NCI-H774 (cell line): ENCODE measurements around the gene STAT3.
"Not testable (repeated sequence)": the region's sequence is repeated elsewhere in the genome, so short reads cannot be mapped to it uniquely, and the experiment has no call there.

Experiments
- DNase-seq: peaks from one replicate; lab custom pipeline; 2025; lab: John Stamatoyannopoulos, UW

STAT3 gene

DNA sequence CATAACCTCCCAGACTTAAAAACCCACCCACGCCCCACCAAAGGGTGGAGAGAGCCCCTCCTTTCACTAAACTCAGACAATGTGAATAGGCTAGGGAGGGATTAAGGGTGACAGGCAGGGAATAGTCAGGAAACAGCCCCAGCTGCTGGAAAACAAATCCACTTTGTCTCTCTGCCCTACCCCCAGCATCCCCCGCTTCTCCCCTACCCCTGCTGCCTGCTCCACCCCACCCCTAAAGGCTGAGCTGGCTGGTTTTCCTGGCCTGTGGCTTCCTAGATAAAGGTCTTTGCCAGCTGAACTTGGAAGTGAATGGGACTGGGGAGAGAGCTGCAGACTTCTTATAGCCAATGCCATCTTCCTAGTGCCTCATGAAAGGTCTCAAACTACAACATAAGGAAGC is 19.8 kb upstream of the STAT3 start:
- DNase-seq = no peak

DNA sequence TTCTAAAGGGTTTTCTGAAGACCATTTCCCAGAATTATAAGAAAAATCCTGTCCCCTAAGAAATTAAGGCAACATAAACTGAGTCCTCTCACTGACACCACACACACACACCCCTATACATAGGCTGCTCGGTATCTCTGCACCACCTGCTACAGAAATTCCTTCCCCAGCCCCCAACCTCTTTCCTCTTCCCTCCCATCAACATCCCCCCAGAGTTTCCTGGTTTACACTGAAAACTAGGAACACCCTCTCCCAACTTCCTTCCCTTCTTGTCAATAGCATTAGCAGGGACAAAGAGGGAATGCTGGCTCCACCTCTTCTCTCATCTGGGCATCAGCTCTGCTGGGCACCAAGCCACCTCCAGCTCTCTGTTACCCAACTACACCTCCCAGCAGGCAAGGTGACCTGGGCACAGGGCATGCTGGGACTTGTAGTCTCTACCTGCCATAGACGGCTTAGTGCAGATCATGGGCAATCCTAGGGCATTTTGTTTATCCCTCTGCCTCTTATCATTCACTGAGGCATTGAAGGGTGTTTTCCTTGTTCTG is 19.1 kb upstream of the STAT3 start:
- DNase-seq = peak; percentile 94

DNA sequence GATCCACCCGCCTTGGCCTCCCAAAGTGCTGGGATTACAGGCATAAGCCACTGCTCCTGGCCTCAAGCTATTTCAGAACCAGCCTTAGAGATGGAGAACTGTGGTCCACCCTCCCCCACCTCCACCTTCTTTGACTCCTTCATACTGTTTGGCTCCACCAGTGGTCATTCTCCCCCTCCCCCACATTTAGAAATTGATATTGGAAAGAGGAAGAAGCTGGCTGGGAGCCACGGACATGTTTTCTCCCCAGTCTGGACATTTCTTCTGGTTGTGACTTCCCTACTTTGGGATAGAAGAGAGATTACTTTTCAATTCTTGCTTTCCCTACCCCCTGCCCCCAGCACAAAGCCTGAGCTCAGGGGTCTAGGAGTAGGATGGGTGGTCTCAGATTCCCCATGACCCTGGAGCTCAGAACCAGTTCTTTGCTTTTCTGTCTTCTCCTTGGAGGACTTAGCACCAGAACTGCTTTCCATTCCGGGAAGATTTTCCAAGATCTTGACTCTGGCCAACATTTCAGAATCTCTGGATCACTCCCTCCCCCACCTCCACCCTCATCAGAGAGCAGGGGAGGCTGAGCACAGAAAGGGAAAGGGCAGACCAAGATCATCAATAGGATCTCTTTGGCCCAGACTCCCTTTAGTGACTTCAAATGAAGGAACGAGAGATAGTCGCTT is 18.5 kb upstream of the STAT3 start:
- DNase-seq = no peak

DNA sequence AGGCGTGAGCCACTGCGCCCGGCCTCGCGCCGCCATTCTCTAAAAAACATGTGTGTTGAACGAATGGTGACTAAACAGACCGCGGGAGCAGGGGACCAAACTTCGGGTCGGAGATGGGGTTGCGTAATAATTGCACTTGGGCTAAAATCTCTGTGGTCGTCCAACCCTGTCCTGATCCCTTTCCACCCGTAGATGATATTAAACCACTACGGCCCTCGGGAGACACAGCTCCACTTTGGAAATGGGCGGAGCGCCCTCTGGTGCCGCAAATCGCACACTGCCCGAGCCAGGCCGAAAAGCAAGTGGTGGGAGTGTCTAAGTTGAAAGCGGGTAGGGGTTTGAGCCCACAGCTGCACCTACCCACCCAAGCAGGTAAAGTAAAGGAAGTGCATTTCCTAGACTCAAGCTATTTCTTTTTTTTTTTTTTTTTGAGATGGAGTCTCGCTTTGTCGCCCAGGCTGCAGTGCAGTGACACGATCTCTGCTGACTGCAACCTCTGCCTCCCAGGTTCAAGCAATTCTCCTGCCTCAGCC is 17.8 kb upstream of the STAT3 start:
- DNase-seq = peak; percentile 83

DNA sequence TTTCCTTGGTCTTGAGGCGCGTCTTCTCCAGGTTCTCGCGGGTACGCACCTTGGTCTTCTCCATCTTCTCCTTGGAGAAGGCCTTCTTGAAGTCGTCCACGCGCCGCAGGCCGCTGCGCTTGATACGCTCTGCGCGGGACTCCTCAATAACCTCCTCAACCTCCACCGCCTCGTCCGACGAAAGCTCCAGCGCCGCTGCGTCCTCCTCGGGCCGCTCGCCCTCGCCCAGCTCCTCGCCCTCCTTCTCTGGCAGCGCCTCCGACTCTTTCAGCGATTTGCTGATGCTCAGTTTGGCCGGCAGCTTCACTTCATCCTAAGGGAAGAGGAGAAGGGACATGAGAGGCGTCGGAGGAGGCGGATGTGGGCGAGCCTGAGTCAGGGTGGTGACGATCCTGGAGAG is 16.8 kb upstream of the STAT3 start:
- no peak for DNase-seq

DNA sequence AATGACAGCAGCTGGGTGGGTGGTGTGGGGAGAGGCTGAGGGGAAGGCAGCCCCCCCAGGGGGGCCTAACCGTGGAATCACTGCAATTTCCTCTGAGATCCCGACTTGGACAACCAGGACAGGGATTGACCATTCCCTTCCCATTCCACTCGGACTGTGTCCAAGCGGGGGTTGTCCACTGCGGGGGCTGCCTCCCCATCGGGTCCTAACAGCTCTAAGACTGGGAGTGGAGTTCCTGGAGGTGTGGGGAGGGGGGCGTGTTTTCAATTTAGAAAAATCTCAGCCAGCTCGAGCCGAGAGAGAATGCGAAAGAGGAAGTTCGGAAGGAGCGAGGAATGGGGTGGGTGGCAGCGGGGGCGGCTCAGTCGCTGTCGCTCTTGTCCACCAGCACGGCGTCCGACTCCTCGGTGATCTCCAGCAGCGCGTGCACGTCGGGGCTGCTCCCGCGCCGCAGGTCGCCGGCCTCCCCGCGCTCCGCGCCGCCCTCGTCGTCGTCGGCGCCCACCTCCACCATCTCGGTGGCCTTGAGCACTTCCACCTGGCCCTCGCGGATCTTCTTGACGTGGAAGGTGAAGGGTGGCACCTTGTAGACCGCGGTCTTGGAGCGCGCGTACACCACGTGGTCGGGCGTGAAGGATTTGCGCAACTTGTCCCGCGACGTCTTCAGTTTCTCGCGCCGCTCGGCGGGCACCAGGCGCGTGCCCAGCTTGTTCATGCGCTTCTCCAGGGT is 16.2 kb upstream of the STAT3 start:
- DNase-seq = no peak

DNA sequence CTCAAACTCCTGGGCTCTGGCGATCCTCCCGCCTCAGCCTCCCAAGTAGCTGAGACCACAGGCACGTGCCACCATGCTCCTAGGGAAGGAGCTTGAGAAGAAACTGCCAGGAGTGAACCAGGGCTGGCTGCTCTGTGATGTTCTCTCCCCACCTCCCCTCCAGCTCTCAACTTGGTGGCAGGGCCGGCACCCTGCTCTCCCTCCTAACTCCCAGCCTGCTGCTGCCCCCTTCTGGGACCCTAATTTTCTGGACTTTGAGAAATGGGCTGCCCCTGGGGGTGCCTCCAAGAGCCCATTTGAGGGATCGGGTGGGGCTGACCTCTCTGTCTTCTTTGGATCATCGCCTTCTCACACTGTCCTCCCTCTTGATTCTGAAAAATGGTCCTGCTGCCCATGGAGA is 14.9 kb upstream of the STAT3 start:
- no peak for DNase-seq

DNA sequence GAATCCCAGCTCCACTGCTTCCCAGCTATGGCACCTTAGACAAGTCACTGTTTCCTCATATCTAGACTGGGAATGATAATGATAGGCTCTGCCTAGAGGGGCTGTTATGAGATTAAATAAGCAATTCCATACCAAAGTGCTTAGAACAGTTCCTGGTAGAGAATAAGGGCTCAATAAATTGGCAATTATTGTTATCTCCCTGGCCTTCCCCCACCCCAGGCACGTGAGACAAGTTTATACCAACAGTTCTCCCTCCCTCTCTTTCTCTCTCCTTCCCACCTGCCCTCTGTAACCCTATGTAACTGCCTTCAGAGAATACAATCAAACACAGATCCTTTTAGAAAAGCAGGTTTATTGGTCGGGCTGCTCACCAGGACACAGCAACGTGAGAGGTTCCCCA is 13.9 kb upstream of the STAT3 start:
- DNase-seq = no peak

DNA sequence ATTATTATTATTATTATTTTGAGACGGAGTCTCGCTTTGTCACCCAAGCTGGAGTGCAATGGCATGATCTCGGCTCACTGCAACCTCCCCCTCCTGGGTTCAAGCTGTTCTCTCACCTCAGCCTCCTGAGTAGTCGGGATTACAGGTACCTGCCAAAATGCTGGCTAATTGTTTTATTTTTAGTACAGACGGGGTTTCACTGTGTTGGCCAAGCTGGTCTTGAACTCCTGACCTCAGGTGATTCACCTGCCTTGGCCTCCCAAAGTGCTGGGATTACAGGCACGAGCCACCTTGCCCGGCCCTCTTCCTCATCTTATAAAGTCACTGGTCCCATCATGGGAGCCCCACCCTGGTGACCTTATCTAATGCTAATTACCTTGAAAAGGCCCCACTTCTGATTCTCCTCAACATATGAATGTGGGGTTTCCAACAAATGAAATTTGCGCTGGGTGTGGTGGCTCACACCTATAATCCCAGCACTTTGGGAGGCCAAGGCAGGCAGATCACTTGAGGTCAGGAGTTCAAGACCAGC is 12.7 kb upstream of the STAT3 start:
- not testable (repeated sequence) for DNase-seq

DNA sequence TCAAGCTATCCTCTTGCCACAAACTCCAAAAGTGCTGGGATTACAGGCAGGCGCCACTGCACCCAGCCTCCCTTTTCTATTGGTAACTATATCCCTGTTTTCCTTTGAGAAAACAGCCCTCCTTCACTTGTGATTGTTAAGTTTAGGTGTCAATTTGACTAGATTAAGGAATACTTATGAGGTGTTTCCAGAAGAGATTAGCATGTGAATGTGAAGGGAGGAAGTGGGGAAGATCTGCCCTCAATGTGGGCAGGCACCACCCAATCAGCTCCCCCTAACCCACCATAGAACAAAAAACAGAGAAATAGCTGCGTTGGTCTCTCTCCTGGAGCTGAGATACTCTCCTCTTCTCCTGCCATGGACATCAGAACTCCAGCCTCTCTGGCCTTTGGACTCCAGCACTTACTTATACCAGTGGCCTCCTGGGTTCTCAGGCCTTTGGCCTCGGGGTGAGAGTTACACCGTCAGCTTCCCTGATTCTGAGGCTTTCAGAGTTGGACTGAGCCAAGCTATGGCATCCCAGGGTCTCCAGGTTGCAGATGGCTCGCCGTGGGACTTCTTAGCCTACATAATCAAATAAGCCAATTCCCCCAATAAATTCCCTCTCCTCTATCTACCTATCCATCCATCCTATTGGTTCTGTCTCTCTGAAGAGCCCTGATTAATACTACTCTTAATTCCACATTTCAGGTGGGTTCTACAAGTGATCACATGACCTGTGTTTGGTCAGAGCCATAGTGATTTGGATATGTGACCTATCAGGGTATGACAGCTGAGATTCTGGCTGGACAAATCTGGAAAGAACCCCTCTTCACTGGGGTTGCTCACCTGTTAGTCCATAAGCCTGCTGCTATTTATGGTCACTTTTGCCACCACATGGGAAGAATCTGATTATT is 12.0 kb upstream of the STAT3 start:
- DNase-seq = no peak

DNA sequence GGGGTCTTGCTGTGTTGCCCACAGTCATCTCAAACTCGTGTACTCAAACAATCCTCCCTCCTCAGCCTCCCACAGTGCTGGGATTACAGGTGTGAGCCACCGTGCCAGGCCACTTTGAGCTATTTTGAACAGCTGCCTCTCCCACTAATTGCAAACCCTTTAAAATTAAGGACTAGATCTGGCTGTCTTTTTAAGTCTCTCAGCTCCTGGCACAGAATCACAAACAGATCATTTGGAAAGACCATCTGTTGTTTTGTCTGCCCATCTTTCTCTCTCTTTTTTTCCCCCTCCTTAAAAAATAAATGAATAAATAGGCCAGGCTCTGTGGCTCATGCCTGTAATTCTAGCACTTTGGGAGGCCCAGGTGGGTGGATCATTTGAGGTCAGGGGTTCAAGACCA is 10.9 kb upstream of the STAT3 start:
- DNase-seq = no peak

DNA sequence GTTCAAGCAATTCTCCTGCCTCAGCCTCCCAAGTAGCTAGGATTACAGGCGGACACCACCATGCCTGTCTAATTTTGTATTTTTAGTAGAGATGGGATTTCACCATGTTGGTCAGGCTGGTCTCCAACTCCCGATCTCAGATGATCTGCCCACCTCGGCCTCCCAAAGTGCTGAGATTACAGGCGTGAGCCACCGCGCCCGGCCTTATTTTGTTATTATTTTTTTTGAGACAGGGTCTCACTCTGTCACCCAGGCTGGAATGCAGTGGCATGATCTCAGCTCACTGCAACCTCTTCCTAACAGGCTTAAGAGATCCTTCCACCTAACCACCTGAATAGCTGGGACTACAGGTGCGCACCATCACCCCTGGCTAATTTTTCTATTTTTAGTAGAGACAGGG is 7.4 kb upstream of the STAT3 start:
- DNase-seq = not testable (repeated sequence)

DNA sequence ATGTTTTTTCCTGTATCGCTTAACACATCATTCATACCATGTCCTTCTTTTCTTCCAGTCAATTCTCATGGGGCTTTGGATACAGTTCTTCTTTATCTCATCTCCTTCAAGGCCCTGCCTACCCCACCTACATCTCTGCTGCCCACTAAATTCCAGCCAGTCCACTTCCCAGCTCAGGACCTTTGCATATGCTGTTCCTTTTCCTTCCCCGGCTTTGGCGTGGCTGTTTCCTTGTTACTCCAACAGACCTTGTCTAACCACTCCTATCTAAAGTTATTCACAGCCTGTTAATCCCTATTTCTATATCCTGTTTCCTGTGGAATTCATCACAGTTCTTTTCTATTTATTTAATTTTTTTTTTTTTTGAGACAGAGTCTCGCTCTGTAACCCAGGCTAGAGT is 6.6 kb upstream of the STAT3 start:
- no peak for DNase-seq

DNA sequence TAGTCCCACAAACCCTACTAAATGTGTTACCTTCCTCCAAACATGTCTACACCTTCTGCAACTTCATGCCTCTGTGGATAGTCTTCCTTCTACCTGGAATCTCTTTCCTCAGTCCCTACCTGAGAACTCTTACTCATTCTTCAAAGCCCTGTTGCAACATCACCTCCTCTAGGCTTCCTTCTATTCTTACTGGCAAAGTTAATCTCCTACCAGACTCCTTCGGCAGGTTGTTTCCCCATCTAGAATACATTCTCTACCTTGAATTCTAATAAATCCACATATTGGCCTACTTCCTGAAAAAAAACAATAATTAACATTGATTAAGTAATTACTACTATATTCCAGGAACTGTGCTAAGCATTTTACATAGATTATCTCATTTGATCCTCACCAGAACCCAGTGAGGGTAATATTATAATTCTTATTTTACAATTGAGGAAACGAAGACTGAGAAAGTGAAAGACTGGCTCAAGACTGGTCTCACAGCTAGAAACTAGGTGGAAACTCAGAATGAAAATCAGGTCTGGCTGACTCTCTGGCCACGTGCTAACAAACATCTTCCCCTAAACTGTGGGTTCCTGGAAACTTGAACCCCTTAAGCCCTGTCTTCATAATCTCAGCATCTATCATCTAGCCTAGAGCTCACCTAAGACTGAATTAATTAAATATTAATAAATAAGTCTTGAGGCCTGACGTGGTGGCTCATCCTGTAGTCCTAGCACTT is 4.6 kb upstream of the STAT3 start:
- DNase-seq = no peak

DNA sequence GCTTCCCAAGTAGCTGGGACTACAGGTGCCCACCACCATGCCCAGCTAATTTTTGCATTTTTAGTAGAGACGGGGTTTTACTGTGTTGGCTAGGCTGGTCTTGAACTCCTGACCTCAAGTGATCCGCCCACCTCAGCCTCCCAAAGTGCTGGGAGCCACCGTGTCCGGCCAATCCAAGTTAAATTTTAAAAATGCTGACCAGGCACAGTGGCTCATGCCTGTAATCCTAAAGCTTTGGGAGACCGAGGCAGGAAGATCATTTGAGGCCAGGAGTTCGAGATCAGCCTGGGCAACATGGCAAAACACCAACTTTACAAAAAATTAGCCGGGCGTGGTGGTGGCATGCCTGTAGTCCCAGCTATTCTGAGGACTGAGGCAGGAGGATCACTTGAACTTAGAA is 3.2 kb upstream of the STAT3 start:
- not testable (repeated sequence) for DNase-seq

DNA sequence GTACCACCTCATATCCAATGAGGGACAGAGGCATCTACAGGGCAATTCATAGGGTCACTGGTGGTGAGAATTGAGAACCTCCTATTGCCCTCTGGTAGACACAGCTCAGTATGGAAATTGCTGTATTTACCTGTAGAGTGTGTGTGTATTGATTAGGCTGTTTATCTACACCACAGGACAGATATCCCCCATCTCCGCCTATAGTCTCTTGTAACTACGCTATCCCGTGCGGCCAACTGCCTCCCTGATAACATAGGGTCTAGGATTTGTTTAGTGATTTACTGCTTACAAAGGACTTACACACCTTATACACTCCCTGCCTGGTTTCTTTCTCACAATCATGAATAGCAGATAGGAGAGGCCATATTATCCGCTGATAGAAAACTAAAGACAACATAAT is 1.7 kb upstream of the STAT3 start:
- DNase-seq = no peak

DNA sequence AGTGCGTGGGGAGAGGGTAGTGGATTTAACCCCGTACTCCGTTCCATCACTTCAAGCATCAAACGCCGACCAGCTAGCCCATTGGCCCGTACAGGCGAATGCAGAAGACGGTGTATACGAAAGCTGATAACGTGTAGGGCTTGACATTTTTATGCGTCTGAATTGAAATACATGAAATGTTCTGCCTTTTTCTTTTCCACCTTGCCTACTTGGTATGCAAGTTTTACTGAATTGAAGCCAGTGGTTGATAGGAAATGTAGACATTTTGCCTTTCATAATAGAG is 834 bp upstream of the STAT3 start:
- DNase-seq = no peak

DNA sequence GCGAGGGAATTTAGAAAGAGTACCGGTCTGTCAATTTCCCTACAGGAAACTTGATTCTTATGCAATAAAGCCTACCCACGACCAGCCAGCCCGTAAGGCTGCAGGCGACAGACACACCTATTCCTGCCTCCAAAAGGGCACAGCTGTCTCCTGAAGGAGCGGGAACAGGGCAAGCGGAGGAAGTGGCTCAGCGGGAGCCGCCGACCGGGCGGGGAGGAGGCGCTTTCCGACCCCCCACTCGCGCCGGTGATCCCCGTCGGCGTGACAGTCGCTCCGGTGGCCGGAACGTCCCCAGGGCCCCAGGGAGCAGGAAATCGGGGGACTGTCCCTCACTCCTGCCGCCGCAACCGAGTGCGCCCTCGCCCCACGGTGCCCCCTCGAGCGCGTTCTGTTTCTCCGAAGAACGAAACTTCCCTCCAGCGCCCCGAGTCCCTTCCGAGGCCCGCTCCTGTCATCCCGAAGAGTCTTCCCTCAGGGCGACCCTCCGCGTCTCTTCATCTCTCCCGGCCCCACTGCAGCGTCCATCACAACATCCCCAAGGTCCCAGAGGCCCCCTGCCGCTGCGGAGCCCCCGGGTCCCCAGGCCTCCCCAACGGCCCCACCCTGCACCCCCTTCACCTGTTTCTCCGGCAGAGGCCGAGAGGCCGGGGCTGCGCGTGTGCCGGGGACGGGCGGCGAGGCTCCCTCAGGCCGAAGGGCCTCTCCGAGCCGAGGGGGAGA is 421 bp downstream of the STAT3 start:
- peak; percentile 46 for DNase-seq

DNA sequence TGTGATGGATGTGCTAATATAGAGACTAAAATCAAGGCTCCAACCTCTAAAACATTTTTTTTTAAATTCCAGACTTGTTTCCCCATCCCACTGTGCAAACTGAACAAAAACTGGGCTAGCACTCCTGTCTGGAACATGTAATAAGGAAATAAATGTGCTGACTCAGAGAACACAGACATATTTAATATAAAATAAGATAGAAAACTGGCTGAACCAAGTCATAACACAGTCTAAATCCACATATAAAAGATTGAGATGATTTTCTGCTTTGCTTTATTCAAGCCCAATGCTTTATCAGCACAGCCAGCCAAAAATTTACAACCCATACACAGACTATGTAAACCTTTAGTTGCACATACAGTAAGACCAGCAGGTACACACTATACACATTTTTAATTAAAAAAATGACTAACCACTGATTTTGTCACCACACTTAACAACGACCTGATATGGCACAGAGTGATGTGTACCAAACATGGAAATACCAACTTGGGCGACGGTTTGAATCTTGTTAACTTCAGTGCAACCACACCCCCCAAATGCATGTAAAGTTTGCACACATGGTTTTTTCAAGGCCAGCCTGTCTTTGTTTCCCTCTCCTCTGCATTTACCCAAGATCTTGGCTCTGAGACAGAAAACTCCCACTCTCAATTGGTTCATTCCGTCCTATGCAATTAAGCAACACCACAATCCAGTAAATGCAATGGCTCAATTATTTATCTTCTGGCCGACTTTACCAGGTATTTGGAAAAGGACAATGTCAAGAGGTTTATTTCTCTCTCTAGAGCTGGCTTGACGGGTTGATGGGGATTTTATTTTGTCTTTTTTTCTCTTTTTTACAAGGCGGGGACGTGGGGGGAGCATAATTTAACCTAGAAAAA is 1.2 kb downstream of the STAT3 start:
- DNase-seq = peak; percentile 34

DNA sequence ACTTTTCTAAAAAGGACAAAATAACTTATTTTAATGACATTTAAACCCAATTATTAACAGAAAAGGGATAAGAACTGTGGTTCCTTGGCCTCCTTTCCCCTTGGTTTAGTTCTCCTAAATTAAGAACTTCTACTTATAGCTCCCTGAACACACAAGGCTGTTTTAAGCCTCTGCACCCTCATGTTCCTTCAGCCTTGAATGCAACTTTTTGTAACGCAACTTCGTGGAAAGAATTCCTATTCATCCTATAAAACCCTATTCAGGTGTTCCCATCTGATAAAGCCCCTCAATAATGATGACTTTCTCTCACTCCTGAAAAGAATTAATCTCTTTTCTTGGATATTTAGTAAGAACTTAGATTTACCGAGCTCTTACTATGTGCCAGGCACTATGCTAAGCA is 6.3 kb downstream of the STAT3 start:
- DNase-seq = no peak
